Measurements from ENCODE around the gene TMEM121. TPM values are rescaled to one million over a fixed set of nuclear protein-coding genes. Genes with fewer than 3 reads are reported as not detected.

TMEM121 gene
- polyA plus RNA-seq, 3 donors: 0.08 to 0.11 TPM; not detected in 1

- no peaks in the 10 kb centered on the region for H3K36me3 Mint-ChIP-seq
- Histone ChIP-seq H3K9ac (ENCODE audit: insufficient read depth, low read length, poor library complexity, severe bottlenecking) (no peak overlapping the region), H2AFZ (ENCODE audit: insufficient read depth, low read depth, low read length, poor library complexity, severe bottlenecking) (no peak overlapping the region), H3K4me1 (ENCODE audit: control insufficient read depth in 1 of 2, insufficient read depth in 2 of 2, low read length in 2 of 2) (peaks cover 30 to 35% of the 10 kb centered on the region in 2 donors), H3K4me2 (replicated peaks; ENCODE audit: extremely low read depth, low read length, poor library complexity, severe bottlenecking) (no peak overlapping the region), H3K79me2 (ENCODE audit: insufficient read depth, low read length) (no peaks in the 10 kb centered on the region), H3K36me3 (replicated peaks in 1 of 2; ENCODE audit: control insufficient read depth in 1 of 2, insufficient read depth in 2 of 2, low read length in 2 of 2) (no peaks in the 10 kb centered on the region), H3K27ac (ENCODE audit: low read depth in 1 of 2, low read length in 2 of 2) (no peak overlapping the region), H3K27me3 (ENCODE audit: control insufficient read depth in 2 of 2, insufficient read depth in 2 of 2, low read length in 2 of 2) (peaks cover 25 to 43% of the 10 kb centered on the region in 2 donors), H4K20me1 (ENCODE audit: insufficient read depth, low read length) (no peaks in the 10 kb centered on the region), H3K4me3 (replicated peaks in 1 of 3; ENCODE audit: low read depth in 2 of 3, low read length in 3 of 3) (no peak overlapping the region), H3K9me3 (replicated peaks in 1 of 2; ENCODE audit: control insufficient read depth in 1 of 2, insufficient read depth in 1 of 2, low read length in 2 of 2) (peaks cover 0 to 21% of the 10 kb centered on the region in 2 donors)
- peak overlapping the region; percentile 24 to 64 for H3K4me3 Mint-ChIP-seq
- peaks cover 35 to 63% (median 51%) of the 10 kb centered on the region in 3 donors for H3K27me3 Mint-ChIP-seq (ENCODE audit: low read depth in 3 of 3)
- H3K27ac Mint-ChIP-seq: no peak overlapping the region
- H3K4me1 Mint-ChIP-seq: peaks cover 27% of the 10 kb centered on the region
- H3K9me3 Mint-ChIP-seq: peaks cover 0 to 16% (median 8%) of the 10 kb centered on the region in 7 donors
- intact Hi-C loops (cut with micrococcal nuclease): no loop called here
- no peak for TF ChIP-seq CTCF (IDR thresholded peaks at IDR 0.05)
- DNase-seq: no peak
- 87% methylated on average over 15 of the region's 19 CpGs for WGBS (ENCODE audit: insufficient coverage)
These were observed 4.1 kb downstream of the TMEM121 start for GRCh38 chr14:105530285-105531087.

GRCh38 chr14:105531088-105531893 is 4.9 kb downstream of the TMEM121 start:
- H3K4me3 ChIP-seq (replicated peaks in 1 of 3; ENCODE audit: low read depth in 2 of 3, low read length in 3 of 3): no peak overlapping the region
- Mint-ChIP-seq H3K27me3 (ENCODE audit: low read depth in 3 of 3) (peaks cover 31 to 57% (median 46%) of the 10 kb centered on the region in 3 donors), H3K9me3 (peaks cover 0 to 13% (median 5%) of the 10 kb centered on the region in 7 donors), H3K27ac (no peak overlapping the region), H3K4me1 (peaks cover 23% of the 10 kb centered on the region), H3K4me3 (no peak overlapping the region), H3K36me3 (no peaks in the 10 kb centered on the region)
- no peak overlapping the region for H3K4me2 ChIP-seq (replicated peaks; ENCODE audit: extremely low read depth, low read length, poor library complexity, severe bottlenecking)
- no peaks in the 10 kb centered on the region for H4K20me1 ChIP-seq (ENCODE audit: insufficient read depth, low read length)
- no peak overlapping the region for H2AFZ ChIP-seq (ENCODE audit: insufficient read depth, low read depth, low read length, poor library complexity, severe bottlenecking)
- DNase-seq: no peak
- no peaks in the 10 kb centered on the region for H3K36me3 ChIP-seq (replicated peaks in 1 of 2; ENCODE audit: control insufficient read depth in 1 of 2, insufficient read depth in 2 of 2, low read length in 2 of 2)
- no peak overlapping the region for H3K27ac ChIP-seq (ENCODE audit: low read depth in 1 of 2, low read length in 2 of 2)
- TF ChIP-seq CTCF (IDR thresholded peaks at IDR 0.05): no peak
- H3K79me2 ChIP-seq (ENCODE audit: insufficient read depth, low read length): no peaks in the 10 kb centered on the region
- intact Hi-C loops (cut with micrococcal nuclease): no loop called here
- peaks cover 30 to 35% of the 10 kb centered on the region in 2 donors for H3K4me1 ChIP-seq (ENCODE audit: control insufficient read depth in 1 of 2, insufficient read depth in 2 of 2, low read length in 2 of 2)
- H3K9me3 ChIP-seq (replicated peaks in 1 of 2; ENCODE audit: control insufficient read depth in 1 of 2, insufficient read depth in 1 of 2, low read length in 2 of 2): peaks cover 0 to 17% of the 10 kb centered on the region in 2 donors
- peaks cover 18 to 36% of the 10 kb centered on the region in 2 donors for H3K27me3 ChIP-seq (ENCODE audit: control insufficient read depth in 2 of 2, insufficient read depth in 2 of 2, low read length in 2 of 2)
- H3K9ac ChIP-seq (ENCODE audit: insufficient read depth, low read length, poor library complexity, severe bottlenecking): no peak overlapping the region
- WGBS (ENCODE audit: insufficient coverage): 89% methylated on average over 22 of the region's 30 CpGs

Measured in CD14-positive monocyte (primary cell).